ENCODE measurements around the gene ARPC5L. TPM values are rescaled to one million over a fixed set of nuclear protein-coding genes. Genes with fewer than 3 reads are reported as not detected.

The ARPC5L gene
- total RNA-seq, 1 donor, result 9.8 TPM

- DNase-seq (ENCODE audit: insufficient read length, low spot score, missing footprints), result peak; percentile 92
Observed at GRCh38 chr9:124839612-124840299, 22.2 kb upstream of the ARPC5L start.

DNA sequence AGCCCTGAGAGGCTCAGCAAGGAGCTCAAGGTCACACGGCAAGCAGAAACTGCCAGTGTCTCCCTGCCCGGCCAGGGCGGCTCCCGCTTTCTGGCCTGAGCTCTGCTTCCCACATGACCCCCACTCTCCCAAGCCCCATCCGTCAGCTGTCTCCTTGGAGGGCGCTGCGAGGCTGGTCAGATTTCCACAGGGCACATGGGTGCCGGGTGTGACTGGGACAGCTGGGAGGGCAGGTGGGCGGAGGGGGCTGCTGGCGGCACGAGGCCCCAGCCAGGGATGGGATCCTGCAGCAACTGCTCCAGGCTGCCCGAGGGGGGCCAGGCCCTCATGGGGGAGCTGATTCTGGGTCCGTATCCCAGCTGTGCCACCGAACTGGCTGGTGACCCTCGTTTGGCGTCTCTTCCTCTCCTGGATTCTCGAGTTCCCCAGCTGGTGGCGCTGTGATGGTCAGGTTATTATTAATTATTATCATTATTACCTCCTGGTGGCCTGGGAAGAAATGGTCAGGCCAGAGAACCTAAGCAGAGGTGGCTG is 21.6 kb upstream of the ARPC5L start:
- Histone ChIP-seq H3K4me2 (ENCODE audit: insufficient read depth, low read length) (no peak overlapping the region), H3K36me3 (ENCODE audit: insufficient read depth, low read length) (no peaks in the 10 kb centered on the region), H3K79me2 (ENCODE audit: insufficient read depth, low read length) (no peaks in the 10 kb centered on the region), H3K27ac (ENCODE audit: low read depth, low read length) (no peak overlapping the region), H4K20me1 (ENCODE audit: insufficient read depth, low read length) (no peaks in the 10 kb centered on the region), H3K27me3 (ENCODE audit: insufficient read depth, low read length) (no peaks in the 10 kb centered on the region), H2AFZ (ENCODE audit: low read length) (no peak overlapping the region), H3K4me1 (ENCODE audit: insufficient read depth, low read length) (peaks cover 8% of the 10 kb centered on the region), H3K9me3 (ENCODE audit: low read depth, low read length) (no peaks in the 10 kb centered on the region), H3K4me3 (ENCODE audit: insufficient read depth, low read length) (no peak overlapping the region)
- DNase-seq (ENCODE audit: insufficient read length, low spot score, missing footprints), result no peak
- TF ChIP-seq, protein P1, sequence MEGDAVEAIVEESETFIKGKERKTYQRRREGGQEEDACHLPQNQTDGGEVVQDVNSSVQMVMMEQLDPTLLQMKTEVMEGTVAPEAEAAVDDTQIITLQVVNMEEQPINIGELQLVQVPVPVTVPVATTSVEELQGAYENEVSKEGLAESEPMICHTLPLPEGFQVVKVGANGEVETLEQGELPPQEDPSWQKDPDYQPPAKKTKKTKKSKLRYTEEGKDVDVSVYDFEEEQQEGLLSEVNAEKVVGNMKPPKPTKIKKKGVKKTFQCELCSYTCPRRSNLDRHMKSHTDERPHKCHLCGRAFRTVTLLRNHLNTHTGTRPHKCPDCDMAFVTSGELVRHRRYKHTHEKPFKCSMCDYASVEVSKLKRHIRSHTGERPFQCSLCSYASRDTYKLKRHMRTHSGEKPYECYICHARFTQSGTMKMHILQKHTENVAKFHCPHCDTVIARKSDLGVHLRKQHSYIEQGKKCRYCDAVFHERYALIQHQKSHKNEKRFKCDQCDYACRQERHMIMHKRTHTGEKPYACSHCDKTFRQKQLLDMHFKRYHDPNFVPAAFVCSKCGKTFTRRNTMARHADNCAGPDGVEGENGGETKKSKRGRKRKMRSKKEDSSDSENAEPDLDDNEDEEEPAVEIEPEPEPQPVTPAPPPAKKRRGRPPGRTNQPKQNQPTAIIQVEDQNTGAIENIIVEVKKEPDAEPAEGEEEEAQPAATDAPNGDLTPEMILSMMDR (IDR thresholded peaks at IDR 0.05; ENCODE audit: extremely low read depth, low read depth, low read length), result peak; percentile 48

More at GRCh38 chr9:124839612-124840299, 22.2 kb upstream of the ARPC5L start:
- Histone ChIP-seq H2AFZ (ENCODE audit: low read length) (no peak overlapping the region), H4K20me1 (ENCODE audit: insufficient read depth, low read length) (peaks cover 2% of the 10 kb centered on the region), H3K4me1 (ENCODE audit: insufficient read depth, low read length) (peaks cover 13% of the 10 kb centered on the region), H3K27me3 (ENCODE audit: insufficient read depth, low read length) (no peaks in the 10 kb centered on the region), H3K79me2 (ENCODE audit: insufficient read depth, low read length) (no peaks in the 10 kb centered on the region), H3K4me2 (ENCODE audit: insufficient read depth, low read length) (no peak overlapping the region), H3K36me3 (ENCODE audit: insufficient read depth, low read length) (no peaks in the 10 kb centered on the region), H3K9me3 (ENCODE audit: low read depth, low read length) (no peaks in the 10 kb centered on the region), H3K27ac (ENCODE audit: low read depth, low read length) (no peak overlapping the region), H3K4me3 (ENCODE audit: insufficient read depth, low read length) (no peak overlapping the region)
- TF ChIP-seq, protein P1 (IDR thresholded peaks at IDR 0.05; ENCODE audit: extremely low read depth, low read depth, low read length), result peak; percentile 56

DNA sequence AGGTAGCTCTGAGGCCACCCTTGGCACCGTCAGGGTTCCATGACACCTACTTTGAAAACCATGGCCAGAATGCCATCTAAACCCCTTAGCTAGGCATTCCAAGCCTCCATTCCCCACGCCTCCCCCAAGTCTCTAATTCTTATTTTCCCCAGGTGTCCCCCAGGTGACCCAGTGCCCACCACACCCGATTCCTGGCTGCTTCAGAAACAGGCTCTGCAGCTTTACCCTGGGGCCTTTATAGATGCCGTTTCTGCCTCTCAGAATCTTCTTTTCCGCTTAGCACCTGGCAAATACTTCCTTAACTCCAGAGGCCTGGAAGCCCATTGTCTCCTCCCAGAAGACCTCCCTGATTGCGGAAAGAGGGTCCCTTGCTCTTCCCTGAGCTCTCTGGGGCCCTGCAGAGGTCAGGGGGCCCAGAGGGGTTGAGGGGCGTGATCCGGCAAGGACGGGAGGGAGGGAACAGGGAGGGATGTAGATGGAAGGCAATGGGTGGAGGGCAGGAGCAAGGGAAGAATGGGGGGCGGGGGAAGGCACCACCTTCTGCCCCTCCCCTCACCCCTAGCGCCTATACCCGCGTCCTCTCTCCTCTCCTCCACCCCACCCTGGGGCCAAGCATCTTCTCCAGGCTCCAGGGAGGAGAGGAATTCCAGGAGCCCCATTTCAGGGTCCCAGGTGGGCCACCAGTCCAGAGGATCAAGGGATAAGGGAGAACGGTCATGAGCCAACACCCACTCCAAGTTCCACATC is 20.7 kb upstream of the ARPC5L start:
- no peak overlapping the region for H3K4me2 ChIP-seq (ENCODE audit: insufficient read depth, low read length)
- no peak overlapping the region for H2AFZ ChIP-seq (ENCODE audit: low read length)
- H3K27ac ChIP-seq (ENCODE audit: low read depth, low read length), result no peak overlapping the region
- no peaks in the 10 kb centered on the region for H3K9me3 ChIP-seq (ENCODE audit: low read depth, low read length)
- no peaks in the 10 kb centered on the region for H3K27me3 ChIP-seq (ENCODE audit: insufficient read depth, low read length)
- H4K20me1 ChIP-seq (ENCODE audit: insufficient read depth, low read length), result no peaks in the 10 kb centered on the region
- no peaks in the 10 kb centered on the region for H3K79me2 ChIP-seq (ENCODE audit: insufficient read depth, low read length)
- TF ChIP-seq, protein P1 (IDR thresholded peaks at IDR 0.05; ENCODE audit: extremely low read depth, low read depth, low read length), result no peak
- no peaks in the 10 kb centered on the region for H3K36me3 ChIP-seq (ENCODE audit: insufficient read depth, low read length)
- H3K4me3 ChIP-seq (ENCODE audit: insufficient read depth, low read length), result no peak overlapping the region
- H3K4me1 ChIP-seq (ENCODE audit: insufficient read depth, low read length), result peaks cover 6% of the 10 kb centered on the region
- no peak for DNase-seq (ENCODE audit: insufficient read length, low spot score, missing footprints)

Measured in osteoblast (primary cell).